Thoracic aorta (tissue), 2 donors: ENCODE results near the gene DLGAP1. TPM values are rescaled to one million over a fixed set of nuclear protein-coding genes. Genes with fewer than 3 reads are reported as not detected.

Experiments
- ATAC-seq: fragments of 150-250 bp; one replicate; pipeline ENCODE4 v1.8.0; 2017; ENCODE audit warnings: low read depth; ENCODE audit not compliant: insufficient number of reproducible peaks, low FRiP score
- DNase-seq: peaks from one replicate; pipeline ENCODE4 v3.0.0-alpha.2; 2020; ENCODE audit warnings: low spot score
- H3K27ac ChIP-seq, 2 donors: fragments of 200-600 bp; sonication (generic); 1 replicate in 1 of 2; 2 replicates in 1 of 2; pipeline ENCODE4 v1.5.1; 2016; ENCODE audit warnings: mild to moderate bottlenecking in 2 of 2, moderate library complexity in 2 of 2
- H3K27me3 ChIP-seq: fragments of 200-600 bp; sonication (generic); replicated peaks from 2 replicates; pipeline ENCODE4 v1.6.0; 2016; ENCODE audit warnings: mild to moderate bottlenecking; ENCODE audit not compliant: insufficient read depth
- H3K36me3 ChIP-seq: fragments of 200-600 bp; sonication (generic); one replicate; pipeline ENCODE4 v1.5.1; 2016
- H3K4me1 ChIP-seq, 2 donors: fragments of 200-600 bp; sonication (generic); 1 replicate in 1 of 2; 2 replicates in 1 of 2; pipeline versions ENCODE4 v1.5.1 to v1.6.0; 2016; ENCODE audit warnings: low read depth in 2 of 2, mild to moderate bottlenecking in 1 of 2; ENCODE audit not compliant: control insufficient read depth in 1 of 2
- H3K4me3 ChIP-seq: fragments of 200-600 bp; sonication (generic); 2 replicates; pipeline ENCODE4 v1.5.1; 2016; ENCODE audit warnings: mild to moderate bottlenecking
- H3K9me3 ChIP-seq: fragments of 200-600 bp; sonication (generic); 2 replicates; pipeline ENCODE4 v1.5.1; 2016
- CTCF ChIP-seq: fragments of 200-600 bp; sonication (generic); IDR thresholded peaks from one replicate; pipeline ENCODE4 v1.5.1; 2019; ENCODE audit warnings: antibody characterized with exemption
- total RNA-seq, 2 donors: library from RNA; depleted of rRNA; stranded (reverse); fragments of >200 nt; gene quantifications; one replicate each; pipeline versions ENCODE4 v1.1.0 to v1.2.3, GENCODE V29; 2016

Gene DLGAP1
- total RNA-seq, 2 donors from 2014 or later = 7.3 to 19.0 TPM

DNA sequence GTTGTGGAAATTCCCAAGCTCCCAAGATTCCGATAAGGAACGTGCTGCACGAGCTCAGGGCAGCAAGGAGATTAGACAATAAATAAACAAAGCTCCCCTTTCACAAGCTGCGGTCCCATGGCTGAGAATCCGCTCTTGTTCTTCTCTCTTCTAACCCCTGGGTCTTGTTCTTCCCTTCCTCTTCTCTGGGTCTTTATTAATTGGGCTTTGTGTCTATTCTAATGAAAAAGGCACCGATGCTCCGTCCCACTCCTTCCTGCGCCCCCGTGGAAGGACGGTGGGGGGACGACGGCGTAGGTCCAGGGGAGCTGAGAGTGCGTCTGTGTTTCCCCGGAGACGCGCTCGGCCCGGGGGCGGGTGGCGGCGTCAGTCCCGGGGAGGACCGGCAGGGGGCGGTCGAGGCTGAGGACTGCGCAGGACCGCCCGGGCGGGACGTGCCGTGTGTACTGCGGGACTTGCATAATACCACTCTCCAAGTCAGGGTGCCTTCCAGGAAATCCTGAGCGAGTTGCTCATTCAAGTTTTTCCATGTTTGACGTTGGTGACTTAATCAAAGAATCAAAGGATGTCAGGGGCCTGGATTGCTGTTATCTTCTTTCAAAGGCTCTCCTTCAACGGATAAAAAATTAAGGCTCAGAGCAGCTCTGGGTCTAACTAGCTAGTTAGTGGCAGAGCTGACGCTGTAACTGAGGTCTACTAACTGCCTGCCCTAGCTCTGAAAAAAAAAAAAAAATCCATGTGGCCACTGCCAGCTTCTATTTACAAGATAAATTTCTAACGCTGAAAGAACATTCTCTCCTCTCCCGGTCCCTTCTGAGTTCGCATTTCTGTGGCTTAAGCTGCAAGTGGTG lies 683.8 kb downstream of the DLGAP1 start:
- no peaks in the 10 kb centered on the region for H3K9me3 ChIP-seq
- H3K4me1 ChIP-seq = peaks cover 7 to 25% of the 10 kb centered on the region in 2 donors
- peak; percentile 89 for ATAC-seq
- TF ChIP-seq CTCF = peak; percentile 97
- DNase-seq = peak; percentile 52
- no peaks in the 10 kb centered on the region for H3K36me3 ChIP-seq
- H3K27me3 ChIP-seq = no peaks in the 10 kb centered on the region
- H3K4me3 ChIP-seq = peak overlapping the region; percentile 67
- H3K27ac ChIP-seq = peak overlapping the region; percentile 28 to 31

- no peak for TF ChIP-seq CTCF
- H3K36me3 ChIP-seq = no peaks in the 10 kb centered on the region
- H3K9me3 ChIP-seq = peaks cover 8% of the 10 kb centered on the region
- no peak overlapping the region for H3K27ac ChIP-seq
- ATAC-seq (no peak), DNase-seq (no peak)
- H3K4me1 ChIP-seq = no peaks in the 10 kb centered on the region
- no peak overlapping the region for H3K4me3 ChIP-seq
- no peaks in the 10 kb centered on the region for H3K27me3 ChIP-seq
Observed at GRCh38 chr18:3761266-3761665, 693.8 kb downstream of the DLGAP1 start.

GRCh38 chr18:3760741-3761140 lies 694.4 kb downstream of the DLGAP1 start:
- Histone ChIP-seq H3K4me1 (no peaks in the 10 kb centered on the region), H3K4me3 (no peak overlapping the region), H3K27ac (no peak overlapping the region), H3K27me3 (no peaks in the 10 kb centered on the region), H3K36me3 (no peaks in the 10 kb centered on the region), H3K9me3 (peaks cover 8% of the 10 kb centered on the region)
- ATAC-seq (no peak), DNase-seq (no peak)
- TF ChIP-seq CTCF = no peak

- Histone ChIP-seq H3K27me3 (no peaks in the 10 kb centered on the region), H3K27ac (no peak overlapping the region), H3K4me3 (no peak overlapping the region), H3K36me3 (no peaks in the 10 kb centered on the region), H3K4me1 (no peaks in the 10 kb centered on the region), H3K9me3 (peaks cover 8% of the 10 kb centered on the region)
- no peak for TF ChIP-seq CTCF
- DNase-seq (no peak), ATAC-seq (no peak)
Observed at GRCh38 chr18:3759099-3759498, 696.0 kb downstream of the DLGAP1 start.

DNA sequence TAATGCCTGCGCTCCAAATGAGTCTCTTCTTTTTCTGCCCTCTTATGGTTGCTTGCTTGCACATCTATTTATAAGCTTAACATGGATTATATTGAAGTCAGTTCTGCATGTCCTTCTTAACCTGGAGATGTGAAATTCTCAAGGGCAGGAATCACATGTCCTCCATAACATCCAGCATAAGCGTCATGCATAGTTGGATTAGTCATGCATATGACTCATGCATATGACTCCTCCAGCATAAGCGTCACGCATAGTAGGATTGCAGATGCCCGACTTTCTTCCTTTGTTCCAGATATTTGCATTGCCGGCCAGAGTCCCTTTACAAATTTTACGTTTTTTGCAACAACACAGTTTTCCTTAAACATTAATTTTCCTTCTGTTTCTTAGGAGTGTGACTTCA lies 696.6 kb downstream of the DLGAP1 start:
- TF ChIP-seq CTCF = no peak
- Histone ChIP-seq H3K4me1 (no peaks in the 10 kb centered on the region), H3K9me3 (peaks cover 8% of the 10 kb centered on the region), H3K36me3 (no peaks in the 10 kb centered on the region), H3K27me3 (no peaks in the 10 kb centered on the region), H3K4me3 (no peak overlapping the region), H3K27ac (no peak overlapping the region)
- no peak for ATAC-seq
- DNase-seq = no peak
